HUES6 (cell line): ENCODE results near the gene SIRT3.
A peak's percentile ranks its signal among the peaks of the same experiment; 100 is the strongest.

Experiments
- H3K27ac ChIP-seq: 2 replicates; pipeline ENCODE4 v1.7.0; 2013; ENCODE audit warnings: low read depth, mild to moderate bottlenecking, low read length, inconsistent platforms
- H3K27me3 ChIP-seq: 2 replicates; pipeline ENCODE4 v1.6.1; 2013; ENCODE audit warnings: low read length; ENCODE audit not compliant: control insufficient read depth, insufficient read depth
- H3K36me3 ChIP-seq: 2 replicates; pipeline ENCODE4 v1.6.1; 2013; ENCODE audit warnings: low read length; ENCODE audit not compliant: control insufficient read depth, insufficient read depth
- H3K4me1 ChIP-seq: 2 replicates; pipeline ENCODE4 v1.6.1; 2013; ENCODE audit warnings: low read length; ENCODE audit not compliant: control insufficient read depth, insufficient read depth
- H3K4me3 ChIP-seq: 2 replicates; pipeline ENCODE4 v1.5.1; 2013; ENCODE audit warnings: low read depth, low read length
- H3K9ac ChIP-seq: one replicate; pipeline ENCODE4 v1.6.1; 2013; ENCODE audit warnings: mild to moderate bottlenecking, low read length
- H3K9me3 ChIP-seq: 2 replicates; pipeline ENCODE4 v1.6.1; 2013; ENCODE audit warnings: low read depth, low read length; ENCODE audit not compliant: control insufficient read depth, insufficient read depth

Gene SIRT3

GRCh38 chr11:206526-207207 lies 29.5 kb downstream of the SIRT3 start:
- Histone ChIP-seq H3K4me3 (peak overlapping the region; percentile 92), H3K4me1 (peaks cover 16% of the 10 kb centered on the region), H3K9ac (peak overlapping the region; percentile 92), H3K36me3 (peaks cover 49% of the 10 kb centered on the region), H3K27ac (peak overlapping the region; percentile 72; the same call in 1 of the 2 replicates), H3K9me3 (no peaks in the 10 kb centered on the region), H3K27me3 (no peaks in the 10 kb centered on the region)

GRCh38 chr11:206002-206384 lies 30.1 kb downstream of the SIRT3 start:
- H3K27me3 ChIP-seq = no peaks in the 10 kb centered on the region
- no peaks in the 10 kb centered on the region for H3K9me3 ChIP-seq
- peaks cover 16% of the 10 kb centered on the region for H3K4me1 ChIP-seq
- peak overlapping the region; percentile 92 for H3K9ac ChIP-seq
- H3K4me3 ChIP-seq = peak overlapping the region; percentile 92
- peaks cover 47% of the 10 kb centered on the region for H3K36me3 ChIP-seq
- H3K27ac ChIP-seq = no peak overlapping the region

DNA sequence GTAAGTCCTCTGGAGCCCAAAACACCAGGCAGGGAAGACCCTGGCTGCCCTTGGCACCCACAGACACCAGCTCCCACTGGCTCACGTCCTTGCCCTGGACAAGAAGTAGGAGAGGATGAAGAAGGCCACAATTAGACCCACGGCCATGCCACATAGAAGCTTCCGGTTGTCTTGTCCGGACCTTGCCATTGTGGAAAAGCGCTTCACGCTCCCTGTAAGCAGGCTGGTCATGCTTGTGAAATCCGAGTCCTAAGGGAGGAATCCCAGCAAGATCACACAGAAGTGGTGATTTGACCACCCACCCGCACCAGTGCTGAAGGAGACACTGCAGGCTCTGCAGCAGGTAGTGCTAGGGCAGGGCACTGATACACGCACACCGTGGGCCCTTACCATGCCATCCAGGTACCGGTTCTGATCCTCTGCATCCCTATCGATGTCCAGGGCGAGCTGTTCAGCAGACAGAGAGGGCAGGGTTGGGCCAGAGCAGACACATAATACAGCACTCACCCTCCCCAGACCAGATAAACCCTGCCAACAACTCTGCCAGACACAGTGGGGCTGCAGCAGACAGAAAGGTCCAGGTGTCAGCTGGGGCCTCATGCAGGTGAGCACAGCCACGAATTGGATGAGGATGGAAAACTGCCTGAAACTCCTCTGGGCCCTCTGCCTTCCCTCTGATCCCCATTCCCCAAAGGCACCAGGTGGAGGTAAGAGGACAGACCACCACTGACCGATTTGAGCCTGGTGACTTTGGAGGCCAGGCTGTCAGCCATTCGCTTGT lies 30.7 kb downstream of the SIRT3 start:
- Histone ChIP-seq H3K27me3 (no peaks in the 10 kb centered on the region), H3K4me1 (peaks cover 16% of the 10 kb centered on the region), H3K9ac (no peak overlapping the region), H3K4me3 (no peak overlapping the region), H3K36me3 (peaks cover 45% of the 10 kb centered on the region), H3K27ac (no peak overlapping the region), H3K9me3 (no peaks in the 10 kb centered on the region)

- Histone ChIP-seq H3K36me3 (peaks cover 37% of the 10 kb centered on the region), H3K4me1 (peaks cover 11% of the 10 kb centered on the region), H3K4me3 (no peak overlapping the region)
These were observed 31.5 kb downstream of the SIRT3 start for GRCh38 chr11:204587-205109.

GRCh38 chr11:203945-204586 lies 32.1 kb downstream of the SIRT3 start:
- Histone ChIP-seq H3K27me3 (no peaks in the 10 kb centered on the region), H3K27ac (no peak overlapping the region), H3K9ac (no peak overlapping the region), H3K9me3 (no peaks in the 10 kb centered on the region), H3K36me3 (peaks cover 34% of the 10 kb centered on the region), H3K4me1 (peaks cover 6% of the 10 kb centered on the region), H3K4me3 (no peak overlapping the region)

More at GRCh38 chr11:204587-205109, 31.5 kb downstream of the SIRT3 start:
- no peaks in the 10 kb centered on the region for H3K9me3 ChIP-seq
- H3K27me3 ChIP-seq = no peaks in the 10 kb centered on the region
- H3K9ac ChIP-seq = no peak overlapping the region
- no peak overlapping the region for H3K27ac ChIP-seq

- H3K9ac ChIP-seq = no peak overlapping the region
- no peaks in the 10 kb centered on the region for H3K9me3 ChIP-seq
- peaks cover 6% of the 10 kb centered on the region for H3K4me1 ChIP-seq
- no peak overlapping the region for H3K27ac ChIP-seq
- H3K36me3 ChIP-seq = peaks cover 34% of the 10 kb centered on the region
- H3K27me3 ChIP-seq = no peaks in the 10 kb centered on the region
- H3K4me3 ChIP-seq = no peak overlapping the region
These were observed 32.8 kb downstream of the SIRT3 start for GRCh38 chr11:203056-203944.

DNA sequence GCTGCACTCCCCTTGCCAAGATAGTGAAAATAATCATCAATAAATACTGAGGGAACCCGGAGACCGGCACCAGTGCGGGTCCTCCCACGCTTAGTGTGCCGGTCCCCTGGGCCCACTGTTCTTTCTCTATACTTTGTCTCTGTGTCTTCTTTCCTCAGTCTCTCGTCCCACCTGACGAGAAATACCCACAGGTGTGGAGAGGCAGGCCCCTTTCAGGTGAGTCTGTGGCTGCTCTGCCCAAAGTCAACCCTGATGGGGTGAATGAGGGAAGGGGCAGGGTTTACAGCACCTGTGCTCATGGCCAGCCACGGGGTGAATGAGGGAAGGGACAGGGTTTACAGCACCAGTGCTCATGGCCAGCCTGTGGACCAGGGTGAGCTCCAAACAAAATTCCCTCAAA lies 33.7 kb downstream of the SIRT3 start:
- Histone ChIP-seq H3K9ac (no peak overlapping the region), H3K4me1 (peaks cover 6% of the 10 kb centered on the region), H3K27me3 (no peaks in the 10 kb centered on the region), H3K4me3 (no peak overlapping the region), H3K36me3 (peaks cover 34% of the 10 kb centered on the region), H3K27ac (no peak overlapping the region), H3K9me3 (no peaks in the 10 kb centered on the region)

- Histone ChIP-seq H3K27me3 (no peaks in the 10 kb centered on the region), H3K4me1 (peaks cover 6% of the 10 kb centered on the region), H3K9me3 (no peaks in the 10 kb centered on the region), H3K4me3 (no peak overlapping the region), H3K36me3 (peaks cover 34% of the 10 kb centered on the region), H3K9ac (no peak overlapping the region), H3K27ac (no peak overlapping the region)
These were observed 34.2 kb downstream of the SIRT3 start for GRCh38 chr11:201966-202365.

- Histone ChIP-seq H3K27ac (no peak overlapping the region), H3K27me3 (no peaks in the 10 kb centered on the region), H3K9me3 (no peaks in the 10 kb centered on the region), H3K36me3 (peaks cover 27% of the 10 kb centered on the region), H3K4me3 (no peak overlapping the region), H3K9ac (no peak overlapping the region), H3K4me1 (no peaks in the 10 kb centered on the region)
These were observed 35.7 kb downstream of the SIRT3 start for GRCh38 chr11:200224-201003.

DNA sequence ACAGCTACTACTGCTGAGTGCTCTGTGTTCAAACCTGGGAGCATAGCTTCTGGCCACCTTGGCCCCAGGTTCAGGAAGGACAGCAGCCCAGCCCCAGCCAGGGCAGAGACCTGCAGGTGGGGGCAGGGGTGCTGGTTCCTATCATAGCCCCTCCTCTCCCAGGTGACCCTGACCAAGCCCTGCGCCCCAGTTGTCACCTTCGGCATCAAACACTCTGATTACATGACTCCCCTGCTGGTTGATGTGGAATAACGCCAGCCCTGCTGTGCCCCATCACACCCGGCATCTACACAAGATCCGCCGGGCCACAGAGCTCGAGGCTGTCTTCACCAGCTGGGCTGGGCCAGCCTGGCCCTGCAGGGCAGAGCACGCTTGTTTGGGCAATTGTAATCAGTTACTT lies 36.4 kb downstream of the SIRT3 start:
- peaks cover 22% of the 10 kb centered on the region for H3K36me3 ChIP-seq
- H3K9ac ChIP-seq = no peak overlapping the region
- no peak overlapping the region for H3K27ac ChIP-seq
- no peaks in the 10 kb centered on the region for H3K9me3 ChIP-seq
- no peaks in the 10 kb centered on the region for H3K4me1 ChIP-seq
- H3K4me3 ChIP-seq = no peak overlapping the region
- H3K27me3 ChIP-seq = no peaks in the 10 kb centered on the region
